PC-3 (cell line): ENCODE data around the gene ZNF391.

Experiments
- CTCF ChIP-seq: fragments of 300-600 bp; sonication (generic); conservative IDR thresholded peaks from 2 replicates; pipeline ENCODE4 v1.5.1; 2017; ENCODE audit warnings: antibody characterized with exemption, low read depth, mild to moderate bottlenecking, low read length
- EZH2 ChIP-seq: fragments of 300-600 bp; sonication (generic); IDR thresholded peaks from one replicate; pipeline ENCODE4 v1.6.1; 2017; ENCODE audit warnings: antibody characterized with exemption, mild to moderate bottlenecking, low read length; ENCODE audit not compliant: unreplicated experiment
- EZH2phosphoT487 ChIP-seq: fragments of 300-600 bp; sonication (generic); IDR thresholded peaks from 2 replicates; pipeline ENCODE4 v1.6.1; 2018; ENCODE audit warnings: mild to moderate bottlenecking, antibody characterized with exemption, low read length, borderline replicate concordance

- TF ChIP-seq EZH2 = no peak
- TF ChIP-seq CTCF = no peak
- TF ChIP-seq EZH2phosphoT487 = no peak
Observed at GRCh38 chr6:27394073-27394472, 5.5 kb downstream of the ZNF391 start.
